T-cell (primary cell): Measurements from ENCODE around the gene FYB1. TPM values are rescaled to one million over a fixed set of nuclear protein-coding genes. Genes with fewer than 3 reads are reported as not detected.

ENCODE experiments used
- ATAC-seq, 4 experiments: fragments of 200-7000 bp in 3 of 4; fragments of 150-1000 bp in 1 of 4; cut with Tn5 transposase; replicated peaks in 1 of 4; 1 replicate in 3 of 4; 2 replicates in 1 of 4; pipeline ENCODE4 v1.10.0; 2021; ENCODE audit warnings: moderate library complexity in 3 of 4, mild to moderate bottlenecking in 2 of 4, moderate number of reproducible peaks in 1 of 4
- CTCF ChIA-PET, 2 donors: fragments of 300-600 bp; sonication (Branson Sonifier 250); formaldehyde crosslinking; loops; one replicate each; lab custom pipeline; 2022; ENCODE audit warnings: antibody characterized with exemption in 2 of 2; lab: Charles Lee
- POLR2A ChIA-PET, 2 donors: fragments of 300-600 bp; sonication (Branson Sonifier 250); formaldehyde crosslinking; loops; one replicate each; lab custom pipeline; 2022; ENCODE audit warnings: antibody characterized with exemption in 2 of 2; lab: Charles Lee
- DNase-seq, 35 experiments: peaks; one replicate each; pipeline versions ENCODE4 v3.0.0 to v3.0.0-alpha.2; 2013 to 2023
- H3K27ac ChIP-seq: one replicate; pipeline ENCODE4 v1.5.1; 2013; ENCODE audit warnings: low read length
- H3K27me3 ChIP-seq, 2 experiments: replicated peaks in 1 of 2; 1 replicate in 1 of 2; 2 replicates in 1 of 2; pipeline versions ENCODE4 v1.6.1 to v1.7.0; 2013; ENCODE audit warnings: low read length in 1 of 2, mixed read lengths in 1 of 2; ENCODE audit not compliant: control insufficient read depth in 2 of 2, insufficient read depth in 2 of 2; ENCODE audit errors: extremely low read depth in 1 of 2
- H3K36me3 ChIP-seq, 2 donors: 1 replicate in 1 of 2; 2 replicates in 1 of 2; pipeline versions ENCODE4 v1.6.1 to v1.7.0; 2013; ENCODE audit warnings: low read length in 1 of 2; ENCODE audit not compliant: control insufficient read depth in 2 of 2, insufficient read depth in 1 of 2; ENCODE audit errors: extremely low read depth in 1 of 2
- H3K4me1 ChIP-seq, 2 experiments: 1 replicate in 1 of 2; 2 replicates in 1 of 2; pipeline versions ENCODE4 v1.6.1 to v1.7.0; 2013; ENCODE audit warnings: low read length in 2 of 2, mixed read lengths in 1 of 2; ENCODE audit not compliant: insufficient read depth in 2 of 2, control insufficient read depth in 1 of 2; ENCODE audit errors: extremely low read depth in 1 of 2
- H3K4me3 ChIP-seq, 2 donors: 1 replicate in 1 of 2; 2 replicates in 1 of 2; pipeline versions ENCODE4 v1.5.1 to v1.7.0; 2013; ENCODE audit warnings: mild to moderate bottlenecking in 2 of 2, low read length in 1 of 2, moderate library complexity in 1 of 2; ENCODE audit not compliant: control insufficient read depth in 1 of 2; ENCODE audit errors: extremely low read depth in 1 of 2
- H3K9me3 ChIP-seq: 2 replicates; pipeline ENCODE4 v1.7.0; 2013
- H3K27ac Mint-ChIP-seq, 2 donors: one replicate each; pipeline ENCODE4 v1.8.0; 2020 to 2021; ENCODE audit warnings: mild to moderate bottlenecking in 2 of 2, mixed read lengths in 2 of 2
- H3K27me3 Mint-ChIP-seq, 2 donors: one replicate each; pipeline ENCODE4 v1.8.0; 2021 to 2022; ENCODE audit warnings: mixed read lengths in 2 of 2
- H3K36me3 Mint-ChIP-seq: one replicate; pipeline ENCODE4 v1.8.0; 2021; ENCODE audit warnings: mixed read lengths
- H3K4me1 Mint-ChIP-seq, 3 donors: one replicate each; pipeline ENCODE4 v1.8.0; 2020 to 2022; ENCODE audit warnings: mixed read lengths in 3 of 3, mild to moderate bottlenecking in 1 of 3
- H3K4me3 Mint-ChIP-seq, 3 donors: one replicate each; pipeline ENCODE4 v1.8.0; 2020 to 2022; ENCODE audit warnings: mild to moderate bottlenecking in 3 of 3, mixed read lengths in 3 of 3, moderate library complexity in 3 of 3
- H3K9me3 Mint-ChIP-seq, 3 donors: one replicate each; pipeline ENCODE4 v1.8.0; 2020 to 2022; ENCODE audit warnings: mixed read lengths in 3 of 3
- WGBS: methylation state at CpG from one replicate; pipeline ENCODE4 v1.1.5; 2013; ENCODE audit warnings: missing lambda C conversion rate; ENCODE audit not compliant: insufficient coverage; 5-methylcytosine and 5-hydroxymethylcytosine counted together
- total RNA-seq, 35 experiments: library from RNA in 6 of 35; stranded (reverse) in 6 of 35; fragments of 120-200 nt in 1 of 35; gene quantifications; one replicate each; pipeline versions ENCODE4 v1.2.1 to v1.2.4 and lab custom pipeline; 2013 to 2026

Gene FYB1
- total RNA-seq, 5 donors from 2014 or later (not counting 1 experiment from before 2014, with no cell fraction given) = 372 to 769 (median 428) TPM

GRCh38 chr5:39063037-39063436, 156.3 kb downstream of the FYB1 start:
- ChIA-PET CTCF (interaction anchor here in 1 of 2 donors (1.5 kb wide), 1 partner anchor 10 kb away, joined by 3 read pairs; no protein-coding TSS in a partner anchor), POLR2A (no interaction called here)
- H3K4me3 Mint-ChIP-seq = peak overlapping the region in 2 of 3 donors; percentile 11 to 28
- peaks cover 12 to 22% of the 10 kb centered on the region in 2 experiments for H3K4me1 ChIP-seq
- H3K36me3 ChIP-seq = peaks cover 8 to 22% of the 10 kb centered on the region in 2 donors
- H3K4me3 ChIP-seq = no peak overlapping the region
- H3K27me3 Mint-ChIP-seq = no peaks in the 10 kb centered on the region
- ATAC-seq (no peak), DNase-seq (no peak)
- H3K27ac Mint-ChIP-seq = peak overlapping the region; percentile 4 to 48
- peaks cover 5 to 17% (median 14%) of the 10 kb centered on the region in 3 donors for H3K9me3 Mint-ChIP-seq
- H3K4me1 Mint-ChIP-seq = peaks cover 81 to 86% (median 82%) of the 10 kb centered on the region in 3 donors
- H3K27ac ChIP-seq = no peak overlapping the region
- H3K27me3 ChIP-seq = no peaks in the 10 kb centered on the region
- 67% methylated on average over 1 of the region's 2 CpGs for WGBS
- peaks cover 30% of the 10 kb centered on the region for H3K36me3 Mint-ChIP-seq
- H3K9me3 ChIP-seq = no peaks in the 10 kb centered on the region

DNA sequence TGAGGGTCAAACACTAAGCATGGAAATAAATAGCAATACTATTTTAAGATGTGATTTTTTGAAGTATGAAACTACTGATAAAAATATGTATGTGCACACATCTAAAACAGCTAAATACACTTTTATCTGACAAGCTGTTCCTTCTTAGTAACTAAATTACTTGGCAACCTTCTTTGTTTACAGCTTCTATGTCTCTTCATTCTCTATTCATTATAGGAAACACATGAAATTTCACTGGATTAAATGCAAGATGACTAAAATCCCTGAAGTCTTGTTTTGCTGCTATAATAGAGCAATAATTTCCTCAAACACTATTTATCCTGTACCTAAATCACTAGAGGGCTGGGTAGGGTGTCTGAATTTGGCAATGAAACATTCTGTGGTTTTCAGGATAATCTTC, 156.8 kb downstream of the FYB1 start:
- no peaks in the 10 kb centered on the region for H3K27me3 Mint-ChIP-seq
- peaks cover 12 to 26% of the 10 kb centered on the region in 2 experiments for H3K4me1 ChIP-seq
- H3K9me3 ChIP-seq = no peaks in the 10 kb centered on the region
- no peak overlapping the region for H3K4me3 ChIP-seq
- ATAC-seq (no peak), DNase-seq (no peak)
- peaks cover 79 to 84% (median 81%) of the 10 kb centered on the region in 3 donors for H3K4me1 Mint-ChIP-seq
- peaks cover 25% of the 10 kb centered on the region for H3K36me3 Mint-ChIP-seq
- CTCF ChIA-PET = interaction anchor here in 1 of 2 donors (1.5 to 1.8 kb wide), 2 partner anchors 10 to 12 kb away, joined by 3 to 4 read pairs; partner anchors contain the start of gene RICTOR
- peak overlapping the region in 2 of 3 donors; percentile 11 to 28 for H3K4me3 Mint-ChIP-seq
- H3K9me3 Mint-ChIP-seq = peaks cover 2 to 14% (median 13%) of the 10 kb centered on the region in 3 donors
- H3K27me3 ChIP-seq = no peaks in the 10 kb centered on the region
- POLR2A ChIA-PET = interaction anchor here (0.6 to 1.4 kb wide), 3 partner anchors 11 to 97 kb away, joined by 3 to 4 read pairs (median 4); no protein-coding TSS in a partner anchor
- peaks cover 8 to 18% of the 10 kb centered on the region in 2 donors for H3K36me3 ChIP-seq
- H3K27ac Mint-ChIP-seq = peak overlapping the region; percentile 21 to 48
- H3K27ac ChIP-seq = no peak overlapping the region

- Mint-ChIP-seq H3K27ac (no peak overlapping the region), H3K9me3 (peaks cover 0 to 10% (median 9%) of the 10 kb centered on the region in 3 donors), H3K36me3 (peaks cover 20% of the 10 kb centered on the region), H3K27me3 (no peaks in the 10 kb centered on the region), H3K4me1 (peaks cover 78 to 83% (median 80%) of the 10 kb centered on the region in 3 donors), H3K4me3 (no peak overlapping the region)
- H3K4me3 ChIP-seq = no peak overlapping the region
- CTCF ChIA-PET = interaction anchor here in 1 of 2 donors (1.2 to 1.8 kb wide), 3 partner anchors 10 to 19 kb away, joined by 3 to 4 read pairs (median 4); partner anchors contain the start of gene RICTOR
- H3K27me3 ChIP-seq = no peaks in the 10 kb centered on the region
- peaks cover 8 to 15% of the 10 kb centered on the region in 2 donors for H3K36me3 ChIP-seq
- no CpG with 5 or more reads among the region's 3 CpGs for WGBS
- ATAC-seq (no peak), DNase-seq (no peak)
- POLR2A ChIA-PET = interaction anchor here (0.5 to 1.4 kb wide), 5 partner anchors 10 to 97 kb away, joined by 3 to 7 read pairs (median 4); no protein-coding TSS in a partner anchor
- H3K9me3 ChIP-seq = no peaks in the 10 kb centered on the region
- H3K4me1 ChIP-seq = peaks cover 12 to 31% of the 10 kb centered on the region in 2 experiments
- no peak overlapping the region for H3K27ac ChIP-seq
Measured at GRCh38 chr5:39062104-39062503, 157.3 kb downstream of the FYB1 start.

- H3K4me1 Mint-ChIP-seq = peaks cover 83 to 89% (median 85%) of the 10 kb centered on the region in 3 donors
- H3K9me3 Mint-ChIP-seq = no peaks in the 10 kb centered on the region
- CTCF ChIA-PET = no interaction called here
- peaks cover 0 to 3% of the 10 kb centered on the region in 2 donors for H3K36me3 ChIP-seq
- no peaks in the 10 kb centered on the region for H3K9me3 ChIP-seq
- no CpG with 5 or more reads among the region's 2 CpGs for WGBS
- no peak overlapping the region for H3K27ac ChIP-seq
- peak overlapping the region; percentile 58 to 62 for H3K27ac Mint-ChIP-seq
- peaks cover 4 to 27% of the 10 kb centered on the region in 2 experiments for H3K4me1 ChIP-seq
- no peak overlapping the region for H3K4me3 ChIP-seq
- POLR2A ChIA-PET = no interaction called here
- no peak for DNase-seq
- H3K27me3 ChIP-seq = no peaks in the 10 kb centered on the region
- no peaks in the 10 kb centered on the region for H3K27me3 Mint-ChIP-seq
- peaks cover 15% of the 10 kb centered on the region for H3K36me3 Mint-ChIP-seq
- ATAC-seq = peak in 1 of 4 experiments; percentile 45
- peak overlapping the region in 2 of 3 donors; percentile 62 to 69 for H3K4me3 Mint-ChIP-seq
Measured at GRCh38 chr5:39059064-39059463, 160.3 kb downstream of the FYB1 start.

GRCh38 chr5:39058178-39058921, 161.0 kb downstream of the FYB1 start:
- peaks cover 4 to 26% of the 10 kb centered on the region in 2 experiments for H3K4me1 ChIP-seq
- no peaks in the 10 kb centered on the region for H3K27me3 Mint-ChIP-seq
- peak overlapping the region; percentile 11 for H3K27ac ChIP-seq
- peaks cover 82 to 87% (median 83%) of the 10 kb centered on the region in 3 donors for H3K4me1 Mint-ChIP-seq
- no CpG with 5 or more reads among the region's 2 CpGs for WGBS
- no peaks in the 10 kb centered on the region for H3K9me3 ChIP-seq
- peaks cover 0 to 3% of the 10 kb centered on the region in 2 donors for H3K36me3 ChIP-seq
- peak overlapping the region; percentile 5 to 58 for H3K27ac Mint-ChIP-seq
- no peak for ATAC-seq
- H3K4me3 ChIP-seq = peak overlapping the region in 1 of 2 donors; percentile 3
- no peaks in the 10 kb centered on the region for H3K9me3 Mint-ChIP-seq
- POLR2A ChIA-PET = no interaction called here
- CTCF ChIA-PET = no interaction called here
- peaks cover 15% of the 10 kb centered on the region for H3K36me3 Mint-ChIP-seq
- peak overlapping the region; percentile 62 to 69 (median 65) for H3K4me3 Mint-ChIP-seq
- DNase-seq = no peak
- H3K27me3 ChIP-seq = no peaks in the 10 kb centered on the region

GRCh38 chr5:39057734-39058133, 161.6 kb downstream of the FYB1 start:
- Histone ChIP-seq H3K4me1 (peaks cover 4 to 26% of the 10 kb centered on the region in 2 experiments), H3K36me3 (peaks cover 0 to 3% of the 10 kb centered on the region in 2 donors), H3K9me3 (no peaks in the 10 kb centered on the region), H3K27me3 (no peaks in the 10 kb centered on the region), H3K27ac (peak overlapping the region; percentile 11), H3K4me3 (peak overlapping the region in 1 of 2 donors; percentile 3)
- DNase-seq = no peak
- no peak for ATAC-seq
- Mint-ChIP-seq H3K36me3 (peaks cover 15% of the 10 kb centered on the region), H3K9me3 (no peaks in the 10 kb centered on the region), H3K27ac (no peak overlapping the region), H3K4me3 (peak overlapping the region; percentile 62 to 69 (median 65)), H3K27me3 (no peaks in the 10 kb centered on the region), H3K4me1 (peaks cover 82 to 85% (median 83%) of the 10 kb centered on the region in 3 donors)
- ChIA-PET CTCF (no interaction called here), POLR2A (interaction anchor here in 1 of 2 donors (0.8 kb wide), 1 partner anchor 14 kb away, joined by 5 read pairs; no protein-coding TSS in a partner anchor)
- no CpG with 5 or more reads among the region's 2 CpGs for WGBS
